Endodermal cell (in vitro differentiated cells): ENCODE results near the gene MICALL2. TPM values are rescaled to one million over a fixed set of nuclear protein-coding genes. Genes with fewer than 3 reads are reported as not detected.

Source experiments
- DNase-seq: peaks from one replicate; pipeline ENCODE4 v3.0.0-alpha.2; 2017
- H3K27ac ChIP-seq: 2 replicates; pipeline ENCODE4 v1.5.1; 2013; ENCODE audit warnings: mild to moderate bottlenecking, low read depth, low read length, moderate library complexity
- H3K27me3 ChIP-seq: 2 replicates; pipeline ENCODE4 v1.6.1; 2013; ENCODE audit warnings: mild to moderate bottlenecking, low read length, moderate library complexity; ENCODE audit not compliant: insufficient read depth, control insufficient read depth, poor library complexity, severe bottlenecking
- H3K36me3 ChIP-seq: 2 replicates; pipeline ENCODE4 v1.7.0; 2013; ENCODE audit warnings: mild to moderate bottlenecking, low read length, moderate library complexity; ENCODE audit not compliant: control insufficient read depth, insufficient read depth
- H3K4me1 ChIP-seq: one replicate; pipeline ENCODE4 v1.7.0; 2013; ENCODE audit warnings: low read length; ENCODE audit not compliant: control insufficient read depth, insufficient read depth
- H3K4me3 ChIP-seq: 2 replicates; pipeline ENCODE4 v1.5.1; 2013; ENCODE audit warnings: mild to moderate bottlenecking, low read length, moderate library complexity
- H3K9ac ChIP-seq: 2 replicates; pipeline ENCODE4 v1.6.1; 2013; ENCODE audit warnings: mild to moderate bottlenecking, low read length, moderate library complexity; ENCODE audit not compliant: poor library complexity, severe bottlenecking; ENCODE audit errors: extremely low read depth
- H3K9me3 ChIP-seq: 2 replicates; pipeline ENCODE4 v1.6.1; 2013; ENCODE audit warnings: mild to moderate bottlenecking, low read length, moderate library complexity; ENCODE audit not compliant: control insufficient read depth
- H3K27ac Mint-ChIP-seq: 2 replicates; pipeline ENCODE4 v1.8.0; 2020; ENCODE audit warnings: mixed read lengths
- H3K27me3 Mint-ChIP-seq: 2 replicates; pipeline ENCODE4 v1.8.0; 2021; ENCODE audit warnings: mild to moderate bottlenecking, mixed read lengths; ENCODE audit not compliant: insufficient read depth
- H3K36me3 Mint-ChIP-seq: 2 replicates; pipeline ENCODE4 v1.8.0; 2020; ENCODE audit warnings: low read depth, mixed read lengths
- H3K4me1 Mint-ChIP-seq: 2 replicates; pipeline ENCODE4 v1.8.0; 2020; ENCODE audit warnings: mixed read lengths
- H3K4me3 Mint-ChIP-seq: 2 replicates; pipeline ENCODE4 v1.8.0; 2020; ENCODE audit warnings: mild to moderate bottlenecking, moderate library complexity, mixed read lengths
- H3K9me3 Mint-ChIP-seq: 2 replicates; pipeline ENCODE4 v1.8.0; 2020; ENCODE audit warnings: mild to moderate bottlenecking, mixed read lengths
- WGBS, 2 experiments: methylation state at CpG; one replicate each; pipeline versions ENCODE4 v1.1.5 to v1.1.7; 2013; ENCODE audit warnings: missing lambda C conversion rate in 2 of 2, mixed read lengths in 1 of 2; ENCODE audit not compliant: insufficient coverage in 1 of 2, insufficient read length in 1 of 2; 5-methylcytosine and 5-hydroxymethylcytosine counted together
- total RNA-seq, 2 donors: library from RNA; stranded (reverse); fragmentation: NEBNext Ultra II Directional in 1 of 2; extraction: Animal tissue kit (Norgen Biotek cat#: 25700) in 1 of 2; gene quantifications; 2 replicates in 1 of 2; 3 replicates in 1 of 2; pipeline ENCODE4 v1.2.1, GENCODE V29; 2021
- TF ChIP-seq, protein P1 (sequence below): fragments of 200-600 bp; sonication (generic); conservative IDR thresholded peaks from 2 replicates; pipeline ENCODE4 v1.5.0; 2021; ENCODE audit warnings: antibody characterized with exemption, mild to moderate bottlenecking

MICALL2 gene
- total RNA-seq, 2 donors from 2014 or later = 19.4 to 24.8 TPM

DNA sequence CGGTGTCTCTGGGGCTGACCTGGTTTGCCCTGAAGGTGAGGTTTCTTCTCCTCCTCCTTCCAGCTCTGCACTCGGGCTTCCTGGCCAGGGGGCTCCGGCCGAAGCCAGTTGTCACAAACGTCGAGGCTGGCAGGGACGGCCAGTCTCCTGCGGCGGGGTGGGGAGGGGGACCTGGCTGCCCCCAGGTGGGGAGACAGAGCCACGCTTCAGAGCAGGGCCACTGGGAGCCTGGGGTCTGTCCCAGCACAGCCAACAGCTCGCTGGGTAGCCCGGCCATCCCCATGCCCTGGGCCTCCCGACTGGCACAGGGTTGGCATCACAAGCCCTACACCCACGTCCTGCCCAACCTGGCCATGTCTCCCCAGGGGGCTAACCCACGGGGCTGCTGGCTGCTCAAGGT lies 20.4 kb downstream of the MICALL2 start:
- Mint-ChIP-seq H3K27ac (no peak overlapping the region), H3K4me3 (no peak overlapping the region), H3K9me3 (no peaks in the 10 kb centered on the region), H3K27me3 (no peaks in the 10 kb centered on the region), H3K36me3 (no peaks in the 10 kb centered on the region), H3K4me1 (no peaks in the 10 kb centered on the region)
- H3K9ac ChIP-seq = no peak overlapping the region
- H3K9me3 ChIP-seq = no peaks in the 10 kb centered on the region
- no peaks in the 10 kb centered on the region for H3K4me1 ChIP-seq
- TF ChIP-seq, protein P1, sequence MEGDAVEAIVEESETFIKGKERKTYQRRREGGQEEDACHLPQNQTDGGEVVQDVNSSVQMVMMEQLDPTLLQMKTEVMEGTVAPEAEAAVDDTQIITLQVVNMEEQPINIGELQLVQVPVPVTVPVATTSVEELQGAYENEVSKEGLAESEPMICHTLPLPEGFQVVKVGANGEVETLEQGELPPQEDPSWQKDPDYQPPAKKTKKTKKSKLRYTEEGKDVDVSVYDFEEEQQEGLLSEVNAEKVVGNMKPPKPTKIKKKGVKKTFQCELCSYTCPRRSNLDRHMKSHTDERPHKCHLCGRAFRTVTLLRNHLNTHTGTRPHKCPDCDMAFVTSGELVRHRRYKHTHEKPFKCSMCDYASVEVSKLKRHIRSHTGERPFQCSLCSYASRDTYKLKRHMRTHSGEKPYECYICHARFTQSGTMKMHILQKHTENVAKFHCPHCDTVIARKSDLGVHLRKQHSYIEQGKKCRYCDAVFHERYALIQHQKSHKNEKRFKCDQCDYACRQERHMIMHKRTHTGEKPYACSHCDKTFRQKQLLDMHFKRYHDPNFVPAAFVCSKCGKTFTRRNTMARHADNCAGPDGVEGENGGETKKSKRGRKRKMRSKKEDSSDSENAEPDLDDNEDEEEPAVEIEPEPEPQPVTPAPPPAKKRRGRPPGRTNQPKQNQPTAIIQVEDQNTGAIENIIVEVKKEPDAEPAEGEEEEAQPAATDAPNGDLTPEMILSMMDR = no peak
- no peak for DNase-seq
- no peak overlapping the region for H3K27ac ChIP-seq
- H3K36me3 ChIP-seq = no peaks in the 10 kb centered on the region
- no peak overlapping the region for H3K4me3 ChIP-seq
- no peaks in the 10 kb centered on the region for H3K27me3 ChIP-seq
- 89 to 94% methylated on average over 13 to 15 of the region's 15 CpGs for WGBS, 2 experiments

DNA sequence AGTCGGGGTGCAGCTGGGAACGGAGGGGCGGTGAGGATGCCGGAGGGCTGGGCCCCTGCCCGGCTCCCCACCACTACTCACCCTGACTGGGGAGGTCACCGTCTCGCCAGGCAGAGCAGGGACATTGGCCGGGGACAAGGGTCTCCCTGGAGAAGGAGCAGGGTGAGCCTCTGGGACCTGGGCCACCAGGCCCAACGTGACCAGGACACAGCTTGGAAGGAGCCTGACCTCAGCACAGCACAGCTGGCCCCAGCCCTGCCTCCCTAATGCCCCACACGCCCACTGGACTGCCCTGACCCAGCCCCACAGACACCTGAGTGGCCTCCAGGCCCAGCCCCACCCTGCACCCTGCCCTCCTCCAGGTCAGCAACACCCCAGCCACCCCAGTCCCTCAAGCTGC lies 21.1 kb downstream of the MICALL2 start:
- Mint-ChIP-seq H3K27me3 (no peaks in the 10 kb centered on the region), H3K27ac (no peak overlapping the region), H3K36me3 (no peaks in the 10 kb centered on the region), H3K9me3 (no peaks in the 10 kb centered on the region), H3K4me1 (no peaks in the 10 kb centered on the region), H3K4me3 (no peak overlapping the region)
- Histone ChIP-seq H3K27me3 (no peaks in the 10 kb centered on the region), H3K9ac (no peak overlapping the region), H3K4me3 (no peak overlapping the region), H3K4me1 (no peaks in the 10 kb centered on the region), H3K27ac (no peak overlapping the region), H3K36me3 (no peaks in the 10 kb centered on the region), H3K9me3 (no peaks in the 10 kb centered on the region)
- no peak for DNase-seq
- WGBS, 2 experiments = 90 to 95% methylated on average over 3 to 10 of the region's 10 CpGs
- TF ChIP-seq, protein P1 = no peak

DNA sequence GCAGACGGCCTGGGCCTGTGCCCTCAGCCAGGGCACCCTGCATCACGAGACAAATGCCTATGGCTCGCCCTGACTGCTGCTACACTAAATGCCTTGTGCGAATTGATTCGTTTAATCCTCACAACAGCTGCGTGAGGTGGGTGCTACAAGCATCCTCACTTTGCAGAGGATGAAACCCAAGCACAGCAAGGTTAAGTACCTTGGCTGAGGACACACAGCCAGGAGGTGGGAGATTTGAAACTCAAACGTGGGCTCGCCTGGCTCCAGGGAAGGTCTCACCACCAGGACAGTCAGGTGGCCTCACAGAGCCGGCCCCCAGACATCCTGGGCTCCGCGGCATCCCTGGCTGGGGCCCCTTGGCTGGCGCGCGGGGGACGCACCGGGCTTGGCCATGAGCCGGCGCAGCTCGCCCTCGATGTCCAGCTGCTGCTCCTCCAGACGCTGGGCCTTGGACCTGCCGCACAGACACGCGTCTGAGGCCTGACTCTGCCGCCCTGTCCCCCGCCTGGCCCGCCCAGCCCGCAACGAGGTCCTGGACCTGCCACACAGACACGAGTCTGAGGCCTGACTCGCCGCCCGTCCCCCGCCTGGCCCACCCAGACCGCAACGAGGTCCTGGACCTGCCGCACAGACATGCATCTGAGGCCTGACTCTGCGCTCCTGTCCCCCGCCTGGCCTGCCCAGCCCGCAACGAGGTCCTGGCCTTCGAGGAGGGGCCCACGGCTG lies 22.0 kb downstream of the MICALL2 start:
- WGBS, 2 experiments = 91 to 92% methylated on average over 39 to 43 of the region's 43 CpGs
- TF ChIP-seq, protein P1 = no peak
- no peaks in the 10 kb centered on the region for H3K36me3 ChIP-seq
- H3K36me3 Mint-ChIP-seq = no peaks in the 10 kb centered on the region
- no peaks in the 10 kb centered on the region for H3K4me1 Mint-ChIP-seq
- no peak overlapping the region for H3K4me3 Mint-ChIP-seq
- no peaks in the 10 kb centered on the region for H3K9me3 Mint-ChIP-seq
- no peak overlapping the region for H3K4me3 ChIP-seq
- H3K27me3 ChIP-seq = no peaks in the 10 kb centered on the region
- H3K27ac ChIP-seq = no peak overlapping the region
- no peaks in the 10 kb centered on the region for H3K4me1 ChIP-seq
- no peak overlapping the region for H3K9ac ChIP-seq
- no peak overlapping the region for H3K27ac Mint-ChIP-seq
- H3K9me3 ChIP-seq = no peaks in the 10 kb centered on the region
- H3K27me3 Mint-ChIP-seq = peaks cover 2% of the 10 kb centered on the region
- DNase-seq = no peak
